Smooth muscle cell (in vitro differentiated cells): ENCODE measurements around the gene IGF2BP2. TPM values are rescaled to one million over a fixed set of nuclear protein-coding genes. Genes with fewer than 3 reads are reported as not detected.

Experiments
- DNase-seq: peaks from one replicate; lab custom pipeline; 2025; ENCODE audit not compliant: unreplicated experiment; lab: John Stamatoyannopoulos, UW
- H2AFZ ChIP-seq: fragments of 200-600 bp; sonication (generic); 2 replicates; pipeline ENCODE4 v1.6.0; 2016; ENCODE audit warnings: antibody characterized with exemption, low read depth, mild to moderate bottlenecking
- H3F3A ChIP-seq: fragments of 200-600 bp; sonication (generic); 2 replicates; pipeline ENCODE4 v1.6.0; 2017; ENCODE audit warnings: antibody characterized with exemption, low read depth
- H3K27ac ChIP-seq: fragments of 200-600 bp; sonication (generic); 2 replicates; pipeline ENCODE4 v1.5.1; 2016; ENCODE audit warnings: low read depth, mild to moderate bottlenecking
- H3K27me3 ChIP-seq: fragments of 200-600 bp; sonication (generic); 2 replicates; pipeline ENCODE4 v1.6.1; 2016; ENCODE audit warnings: low read depth, mild to moderate bottlenecking
- H3K36me3 ChIP-seq: fragments of 200-600 bp; sonication (generic); 2 replicates; pipeline ENCODE4 v1.5.1; 2016; ENCODE audit warnings: low read depth
- H3K4me1 ChIP-seq: fragments of 200-600 bp; sonication (generic); 2 replicates; pipeline ENCODE4 v1.5.1; 2016; ENCODE audit warnings: low read depth
- H3K4me2 ChIP-seq: fragments of 200-600 bp; sonication (generic); 2 replicates; pipeline ENCODE4 v1.6.0; 2016; ENCODE audit warnings: mild to moderate bottlenecking
- H3K4me3 ChIP-seq: fragments of 200-600 bp; sonication (generic); 2 replicates; pipeline ENCODE4 v1.5.1; 2016; ENCODE audit warnings: mild to moderate bottlenecking
- H3K79me2 ChIP-seq: fragments of 200-600 bp; sonication (generic); 2 replicates; pipeline ENCODE4 v1.6.0; 2016; ENCODE audit warnings: low read depth, mild to moderate bottlenecking
- H3K9ac ChIP-seq: fragments of 200-600 bp; sonication (generic); 2 replicates; pipeline ENCODE4 v1.6.0; 2016; ENCODE audit warnings: low read depth
- H3K9me3 ChIP-seq: fragments of 200-600 bp; sonication (generic); replicated peaks from 2 replicates; pipeline ENCODE4 v1.5.1; 2016; ENCODE audit warnings: low read depth
- H4K20me1 ChIP-seq: fragments of 200-600 bp; sonication (generic); 2 replicates; pipeline ENCODE4 v1.6.0; 2016; ENCODE audit warnings: low read depth
- CTCF ChIP-seq: fragments of 200-600 bp; sonication (generic); IDR thresholded peaks from 2 replicates; pipeline ENCODE4 v1.5.1; 2017; ENCODE audit warnings: borderline replicate concordance, mild to moderate bottlenecking, antibody characterized with exemption; ENCODE audit not compliant: insufficient read depth, poor library complexity, severe bottlenecking
- WGBS: methylation state at CpG from one replicate; pipeline ENCODE4 v1.1.7; 2016; ENCODE audit warnings: low lambda C conversion rate; 5-methylcytosine and 5-hydroxymethylcytosine counted together
- polyA plus RNA-seq: library from polyadenylated mRNA; unstranded; fragments of >200 nt; fragmentation: Nextera tagmentation; extraction: Ambion mirVana; gene quantifications from 2 replicates; pipeline ENCODE4 v1.2.1, GENCODE V29; 2016
- total RNA-seq: library from RNA; depleted of rRNA; stranded (reverse); fragments of >200 nt; gene quantifications from 2 replicates; pipeline ENCODE4 v1.2.3, GENCODE V29; 2014

Gene IGF2BP2
- total and polyA plus RNA-seq, 2 experiments from 2014 or later = 59.2 to 80.6 TPM

GRCh38 chr3:185757176-185757575 is 67.7 kb downstream of the IGF2BP2 start:
- Histone ChIP-seq H3K4me1 (peaks cover 31% of the 10 kb centered on the region), H3K27ac (peak overlapping the region; percentile 15), H3K79me2 (peaks cover 100% of the 10 kb centered on the region), H3F3A (no peaks in the 10 kb centered on the region), H3K4me2 (no peak overlapping the region), H3K9ac (no peak overlapping the region), H2AFZ (no peak overlapping the region), H3K36me3 (no peaks in the 10 kb centered on the region), H3K4me3 (no peak overlapping the region), H4K20me1 (peaks cover 100% of the 10 kb centered on the region), H3K27me3 (no peaks in the 10 kb centered on the region), H3K9me3 (no peaks in the 10 kb centered on the region)
- WGBS = 100% methylated on average over 2 of the region's 2 CpGs
- DNase-seq = no peak
- TF ChIP-seq CTCF = no peak

DNA sequence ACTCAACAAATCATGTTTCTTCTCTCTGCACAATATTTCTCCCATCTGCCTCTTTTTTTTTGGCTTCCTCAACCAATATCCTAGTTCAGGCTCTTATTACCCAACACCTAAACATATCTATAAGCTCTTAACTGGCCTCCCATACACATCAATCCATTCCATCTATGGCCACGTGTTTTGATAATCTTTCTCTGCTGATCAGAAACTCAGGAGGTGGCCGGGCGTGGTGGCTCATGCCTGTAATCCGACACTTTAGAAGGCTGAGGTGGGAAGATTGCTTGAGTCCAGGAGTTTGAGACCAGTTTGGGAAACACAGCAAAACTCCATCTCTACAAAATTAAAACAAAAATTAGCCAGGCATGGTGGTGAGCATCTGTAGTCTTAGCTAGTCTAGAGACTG is 68.4 kb downstream of the IGF2BP2 start:
- no peak for DNase-seq
- WGBS = 91% methylated on average over 4 of the region's 4 CpGs
- no peaks in the 10 kb centered on the region for H3F3A ChIP-seq
- TF ChIP-seq CTCF = no peak
- H3K9me3 ChIP-seq = no peaks in the 10 kb centered on the region
- no peak overlapping the region for H3K9ac ChIP-seq
- peaks cover 27% of the 10 kb centered on the region for H3K4me1 ChIP-seq
- peaks cover 100% of the 10 kb centered on the region for H3K79me2 ChIP-seq
- H3K4me2 ChIP-seq = no peak overlapping the region
- H2AFZ ChIP-seq = no peak overlapping the region
- H3K27me3 ChIP-seq = no peaks in the 10 kb centered on the region
- H3K36me3 ChIP-seq = no peaks in the 10 kb centered on the region
- peak overlapping the region; percentile 15 for H3K27ac ChIP-seq
- no peak overlapping the region for H3K4me3 ChIP-seq
- H4K20me1 ChIP-seq = peaks cover 100% of the 10 kb centered on the region

GRCh38 chr3:185754920-185755319 is 69.9 kb downstream of the IGF2BP2 start:
- Histone ChIP-seq H3K27me3 (no peaks in the 10 kb centered on the region), H3K36me3 (no peaks in the 10 kb centered on the region), H3K79me2 (peaks cover 100% of the 10 kb centered on the region), H3F3A (no peaks in the 10 kb centered on the region), H3K4me2 (no peak overlapping the region), H3K27ac (no peak overlapping the region), H4K20me1 (peaks cover 100% of the 10 kb centered on the region), H2AFZ (no peak overlapping the region), H3K4me1 (peaks cover 12% of the 10 kb centered on the region), H3K9ac (no peak overlapping the region), H3K4me3 (no peak overlapping the region), H3K9me3 (no peaks in the 10 kb centered on the region)
- 90% methylated on average over 3 of the region's 3 CpGs for WGBS
- no peak for TF ChIP-seq CTCF
- DNase-seq = no peak

GRCh38 chr3:185753354-185753753 is 71.5 kb downstream of the IGF2BP2 start:
- H3K27me3 ChIP-seq = no peaks in the 10 kb centered on the region
- H3F3A ChIP-seq = no peaks in the 10 kb centered on the region
- H3K4me2 ChIP-seq = no peak overlapping the region
- H3K4me3 ChIP-seq = no peak overlapping the region
- H3K36me3 ChIP-seq = no peaks in the 10 kb centered on the region
- H3K4me1 ChIP-seq = peaks cover under 1% of the 10 kb centered on the region
- H3K79me2 ChIP-seq = peaks cover 100% of the 10 kb centered on the region
- H2AFZ ChIP-seq = no peak overlapping the region
- WGBS = 96% methylated on average over 5 of the region's 5 CpGs
- no peak for DNase-seq
- H3K9me3 ChIP-seq = no peaks in the 10 kb centered on the region
- no peak overlapping the region for H3K9ac ChIP-seq
- no peak for TF ChIP-seq CTCF
- H3K27ac ChIP-seq = no peak overlapping the region
- peaks cover 100% of the 10 kb centered on the region for H4K20me1 ChIP-seq
